H1 (cell line): Measurements from ENCODE around the gene SLC7A11. TPM values are rescaled to one million over a fixed set of nuclear protein-coding genes. Genes with fewer than 3 reads are reported as not detected.

Experiments
- CHD1 ChIP-seq: IDR thresholded peaks from 2 replicates; pipeline ENCODE4 v1.6.1; 2012; ENCODE audit warnings: low read depth, low read length, improper control_type of control experiment
- SIRT6 ChIP-seq: IDR thresholded peaks from one replicate; pipeline ENCODE4 v1.7.1; 2012; ENCODE audit warnings: low read length, inconsistent platforms
- SUZ12 ChIP-seq: fragments of 200-600 bp; sonication (generic); IDR thresholded peaks from 2 replicates; pipeline ENCODE4 v1.6.1; 2012; ENCODE audit warnings: mild to moderate bottlenecking, inconsistent platforms, low read length, moderate library complexity, mixed read lengths
- TCF12 ChIP-seq: IDR thresholded peaks from 2 replicates; pipeline ENCODE4 v1.6.1; 2011; ENCODE audit warnings: low read depth, mild to moderate bottlenecking, low read length
- polyA plus RNA-seq, 7 experiments: library from polyadenylated mRNA; depleted of rRNA in 3 of 7; stranded (reverse) in 5 of 7; unstranded in 2 of 7; fragments of >200 nt in 5 of 7; fragments of 200-250 nt in 2 of 7; gene quantifications; 1 replicate in 5 of 7; 2 replicates in 1 of 7; 4 replicates in 1 of 7; pipeline versions ENCODE4 v1.2.1 to v1.2.3, GENCODE V29; 2011 to 2013; ENCODE audit warnings: missing spikeins in 2 of 7, mixed read lengths in 2 of 7
- total RNA-seq: library from RNA; stranded (reverse); fragmentation: NEBNext Ultra II Directional; extraction: Animal tissue kit (Norgen Biotek cat#: 25700); gene quantifications from 2 replicates; pipeline ENCODE4 v1.2.1, GENCODE V29; 2021

SLC7A11 gene
- total and polyA plus RNA-seq, 2 of the 8 experiments (the other 6 are each of a cell fraction or from before 2014, with no cell fraction given), result 6.6 to 17.0 TPM

- TF ChIP-seq SUZ12 (no peak), TCF12 (no peak), CHD1 (no peak), SIRT6 (no peak)
These were observed 20.3 kb upstream of the SLC7A11 start (continued) for GRCh38 chr4:138262469-138262868.
